Omental fat pad (tissue), 4 donors: ENCODE results near the gene SH3BP5L. TPM values are rescaled to one million over a fixed set of nuclear protein-coding genes. Genes with fewer than 3 reads are reported as not detected.

Experiments used
- ATAC-seq: fragments of 150-250 bp; one replicate; pipeline ENCODE4 v1.9.1; 2016; ENCODE audit warnings: mild to moderate bottlenecking, moderate library complexity; ENCODE audit not compliant: low FRiP score
- DNase-seq: peaks from one replicate; pipeline ENCODE4 v3.0.0-alpha.2; 2019; ENCODE audit warnings: low spot score
- CTCF ChIP-seq, 3 donors: fragments of 450-650 bp; IDR thresholded peaks; one replicate each; pipeline ENCODE4 v1.5.1; 2016 to 2017; ENCODE audit warnings: antibody characterized with exemption in 3 of 3, mild to moderate bottlenecking in 3 of 3, moderate library complexity in 2 of 3
- total RNA-seq, 4 donors: library from RNA; depleted of rRNA; stranded (reverse); fragments of >200 nt; gene quantifications; one replicate each; pipeline ENCODE4 v1.1.0, GENCODE V29; 2016

Gene SH3BP5L
- total RNA-seq, 4 donors from 2014 or later: 9.7 to 20.0 (median 15.2) TPM

GRCh38 chr1:248828845-248829244 lies 3.1 kb upstream of the SH3BP5L start:
- TF ChIP-seq CTCF (IDR thresholded peaks at IDR 0.05): no peak
- no peak for DNase-seq
- peak; percentile 58 for ATAC-seq

GRCh38 chr1:248825573-248825908 lies 174 bp downstream of the SH3BP5L start:
- ATAC-seq (peak; percentile 4), DNase-seq (no peak)
- TF ChIP-seq CTCF (IDR thresholded peaks at IDR 0.05): no peak

GRCh38 chr1:248825136-248825535 lies 579 bp downstream of the SH3BP5L start:
- ATAC-seq: no peak
- no peak for TF ChIP-seq CTCF (IDR thresholded peaks at IDR 0.05)
- peak; percentile 18 for DNase-seq

GRCh38 chr1:248824701-248825100 lies 1.0 kb downstream of the SH3BP5L start:
- ATAC-seq (no peak), DNase-seq (peak; percentile 4)
- TF ChIP-seq CTCF (IDR thresholded peaks at IDR 0.05): no peak

GRCh38 chr1:248824301-248824700 lies 1.4 kb downstream of the SH3BP5L start:
- TF ChIP-seq CTCF (IDR thresholded peaks at IDR 0.05): no peak
- DNase-seq (no peak), ATAC-seq (no peak)

GRCh38 chr1:248823517-248824001 lies 2.2 kb downstream of the SH3BP5L start:
- TF ChIP-seq CTCF (IDR thresholded peaks at IDR 0.05): no peak
- ATAC-seq (peak; percentile 46), DNase-seq (peak; percentile 21)

- ATAC-seq (no peak), DNase-seq (peak; percentile 7)
- TF ChIP-seq CTCF (IDR thresholded peaks at IDR 0.05): no peak
Measured at GRCh38 chr1:248822148-248823032, 3.3 kb downstream of the SH3BP5L start.
